Lower leg skin (tissue), 4 donors: Measurements from ENCODE around the gene PAK5. TPM values are rescaled to one million over a fixed set of nuclear protein-coding genes. Genes with fewer than 3 reads are reported as not detected.

Source experiments
- DNase-seq, 2 donors: peaks; one replicate each; pipeline ENCODE4 v3.0.0-alpha.2; 2019; ENCODE audit warnings: low spot score in 2 of 2
- H3K4me3 ChIP-seq: fragments of 200-600 bp; sonication (generic); 2 replicates; pipeline ENCODE4 v1.5.1; 2017; ENCODE audit warnings: mild to moderate bottlenecking, low read depth; ENCODE audit not compliant: poor library complexity, severe bottlenecking
- CTCF ChIP-seq, 3 donors: fragments of 450-650 bp; IDR thresholded peaks; one replicate each; pipeline ENCODE4 v1.5.1; 2016; ENCODE audit warnings: antibody characterized with exemption in 3 of 3, mild to moderate bottlenecking in 3 of 3, moderate library complexity in 2 of 3
- POLR2A ChIP-seq, 2 donors: fragments of 450-650 bp; IDR thresholded peaks; one replicate each; pipeline ENCODE4 v1.6.1; 2016 to 2017; ENCODE audit warnings: antibody characterized with exemption in 2 of 2, mild to moderate bottlenecking in 1 of 2, moderate library complexity in 1 of 2
- WGBS, 2 donors: methylation state at CpG; one replicate each; pipeline ENCODE4 v1.1.5; 2018; 5-methylcytosine and 5-hydroxymethylcytosine counted together
- intact Hi-C: fragments of 100-400 bp; cut with DNase I; formaldehyde crosslinking; loops from one replicate; pipeline ENCODE4 v1.15.0; 2023; ENCODE audit warnings: low total_unique reads
- total RNA-seq, 4 donors: library from RNA; depleted of rRNA; stranded (reverse); fragments of >200 nt; gene quantifications; one replicate each; pipeline ENCODE4 v1.1.0, GENCODE V29; 2016

Gene PAK5
- total RNA-seq, 4 donors from 2014 or later, result 0.08 to 0.46 (median 0.18) TPM

GRCh38 chr20:9508240-9508661 is 330.6 kb downstream of the PAK5 start:
- intact Hi-C loops, result no loop called here

GRCh38 chr20:9507544-9508239 is 331.2 kb downstream of the PAK5 start:
- no peak overlapping the region for H3K4me3 ChIP-seq
- 11 to 19% methylated on average over 36 to 37 of the region's 37 CpGs for WGBS, 2 donors
- no peak for TF ChIP-seq POLR2A (IDR thresholded peaks at IDR 0.05)
- no peak for TF ChIP-seq CTCF (IDR thresholded peaks at IDR 0.05)
- DNase-seq, result no peak
- intact Hi-C loops, result no loop called here

More at GRCh38 chr20:9508240-9508661, 330.6 kb downstream of the PAK5 start:
- no peak overlapping the region for H3K4me3 ChIP-seq
- no peak for DNase-seq
- TF ChIP-seq CTCF (IDR thresholded peaks at IDR 0.05) (no peak), POLR2A (IDR thresholded peaks at IDR 0.05) (no peak)
- whole genome bisulfite sequencing, 2 donors, result 7 to 22% methylated on average over 22 to 23 of the region's 23 CpGs

- no peak for DNase-seq
- TF ChIP-seq CTCF (IDR thresholded peaks at IDR 0.05) (no peak), POLR2A (IDR thresholded peaks at IDR 0.05) (no peak)
- 5 to 6% methylated on average over 31 of the region's 31 CpGs for WGBS, 2 donors
- H3K4me3 ChIP-seq, result no peak overlapping the region
- intact Hi-C loops, result no loop called here
These were observed 331.9 kb downstream of the PAK5 start for GRCh38 chr20:9506964-9507369.

- WGBS, 2 donors, result 10% methylated on average over 34 of the region's 34 CpGs
- no peak for TF ChIP-seq POLR2A (IDR thresholded peaks at IDR 0.05)
- no peak for TF ChIP-seq CTCF (IDR thresholded peaks at IDR 0.05)
- no peak overlapping the region for H3K4me3 ChIP-seq
- no peak for DNase-seq
- intact Hi-C loops, result no loop called here
These were observed 332.5 kb downstream of the PAK5 start for GRCh38 chr20:9506280-9506821.

GRCh38 chr20:9503526-9504245 is 335.2 kb downstream of the PAK5 start:
- TF ChIP-seq CTCF (IDR thresholded peaks at IDR 0.05) (no peak), POLR2A (IDR thresholded peaks at IDR 0.05) (no peak)
- 39 to 40% methylated on average over 9 of the region's 9 CpGs for WGBS, 2 donors
- no peak overlapping the region for H3K4me3 ChIP-seq
- DNase-seq, result no peak
- intact Hi-C loops, result no loop called here
